GM12892 (cell line): ENCODE results near the gene LIG1.

ENCODE experiments used
- POLR2A ChIP-seq: IDR thresholded peaks from 2 replicates; pipeline ENCODE4 v1.6.1; 2011; ENCODE audit warnings: low read depth, low read length, control low read depth
- POLR2AphosphoS5 ChIP-seq: IDR thresholded peaks from 2 replicates; pipeline ENCODE4 v1.6.1; 2011; ENCODE audit warnings: low read depth, low read length, control low read depth
- TAF1 ChIP-seq: IDR thresholded peaks from 2 replicates; pipeline ENCODE4 v1.6.1; 2011; ENCODE audit warnings: low read depth, mild to moderate bottlenecking, control low read depth, low read length, borderline replicate concordance

GRCh38 chr19:48102870-48103751, 67.0 kb downstream of the LIG1 start:
- TF ChIP-seq POLR2A (no peak), TAF1 (no peak), POLR2AphosphoS5 (no peak)
